NCI-H1417 (cell line): Measurements from ENCODE around the gene FYN.

ENCODE experiments used
- DNase-seq, 3 experiments: peaks; one replicate each; lab custom pipeline; 2025; lab: John Stamatoyannopoulos, UW

Gene FYN

DNA sequence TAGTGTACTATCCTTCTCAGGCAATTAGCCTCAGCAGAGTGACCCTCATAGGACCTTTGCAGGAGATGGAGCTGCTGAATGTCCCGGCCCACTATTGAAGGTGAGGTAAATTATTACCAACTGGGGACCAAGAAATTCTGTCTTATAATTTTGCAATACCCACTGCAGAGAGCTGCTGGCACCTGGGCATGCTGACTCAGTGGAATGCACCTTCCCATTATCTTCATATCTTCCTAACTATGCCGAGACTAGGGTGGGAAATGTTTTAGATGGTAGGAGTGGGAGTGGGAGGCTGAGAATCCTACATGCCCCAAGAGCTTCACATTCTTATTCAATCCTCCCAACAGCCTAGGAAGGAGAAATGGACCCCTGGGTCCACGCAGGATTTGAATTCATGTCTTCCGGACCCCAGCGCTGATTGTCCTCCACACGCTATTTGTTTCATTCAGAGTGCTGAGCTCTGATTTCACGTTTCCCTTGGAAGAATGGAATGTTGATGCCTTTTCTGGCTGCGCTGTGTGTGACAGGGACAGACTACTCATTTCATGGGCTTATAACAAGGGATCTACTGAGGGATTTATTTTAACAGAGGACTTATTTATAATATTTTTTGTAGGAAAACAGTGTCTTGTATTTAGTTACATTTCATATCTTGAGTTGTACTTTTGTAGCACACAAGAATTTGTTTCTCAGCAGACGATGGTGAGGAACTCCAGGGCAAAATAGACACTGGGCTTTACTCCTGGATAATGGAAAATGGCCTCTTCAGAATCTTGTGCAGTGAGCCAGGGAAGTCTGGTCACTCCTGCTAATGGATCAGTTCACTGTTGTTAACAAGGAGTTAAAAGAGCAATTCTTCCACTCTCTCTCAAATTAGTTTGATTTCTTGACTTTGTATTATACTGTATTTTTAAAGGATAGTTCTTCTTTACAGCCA, 66.4 kb downstream of the FYN start:
- DNase-seq = no peak

DNA sequence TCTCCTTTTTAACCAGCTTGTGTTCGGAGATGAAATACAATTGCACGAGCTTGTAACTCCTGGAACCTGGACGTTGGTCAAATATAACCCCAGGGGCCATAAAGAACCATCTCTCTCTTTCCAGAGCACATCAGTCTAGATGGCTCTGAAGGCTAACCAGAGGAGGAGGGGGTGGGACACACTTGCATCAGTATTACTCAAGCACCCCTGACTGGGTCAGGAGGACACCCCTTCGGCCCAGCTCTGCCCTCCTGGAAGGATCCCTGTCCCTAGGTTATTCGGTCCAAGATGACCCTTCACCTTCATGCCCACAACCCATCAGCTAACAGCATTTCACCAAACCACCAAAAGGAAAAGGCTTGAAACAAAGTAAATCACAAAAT, 67.1 kb downstream of the FYN start:
- no peak for DNase-seq

DNA sequence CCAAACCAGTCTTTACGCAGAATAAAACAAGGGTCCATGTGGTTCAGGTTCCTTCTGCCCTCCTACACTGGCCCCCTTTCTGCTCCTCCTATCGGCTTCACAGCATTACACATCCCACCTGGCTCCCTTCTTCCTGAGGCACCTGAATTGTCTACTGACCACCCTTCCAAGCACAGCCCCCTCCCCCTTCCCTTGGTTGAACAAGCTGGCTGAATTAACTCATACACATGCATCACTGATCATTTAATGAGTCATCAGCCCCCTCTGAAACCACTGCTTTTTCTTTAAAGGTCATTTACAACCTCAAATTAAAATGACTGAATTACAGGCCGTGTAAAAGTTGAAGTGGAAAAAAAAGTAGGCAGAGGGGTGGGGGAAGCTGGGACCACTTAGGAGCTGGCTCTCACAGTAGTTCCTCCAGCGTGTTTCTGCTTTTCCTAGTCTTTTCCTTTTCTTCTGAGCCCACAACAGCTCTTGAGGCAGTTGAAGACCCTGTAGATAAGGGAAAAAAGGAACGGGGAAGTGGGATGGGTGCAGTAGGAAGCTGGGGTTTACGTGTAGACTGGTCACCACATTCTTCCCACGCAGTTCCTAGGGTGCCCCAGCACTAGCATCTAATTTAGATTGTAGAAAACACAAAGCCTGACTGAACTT, 67.6 kb downstream of the FYN start:
- peak in 2 of 3 experiments; percentile 4 to 36 for DNase-seq

DNA sequence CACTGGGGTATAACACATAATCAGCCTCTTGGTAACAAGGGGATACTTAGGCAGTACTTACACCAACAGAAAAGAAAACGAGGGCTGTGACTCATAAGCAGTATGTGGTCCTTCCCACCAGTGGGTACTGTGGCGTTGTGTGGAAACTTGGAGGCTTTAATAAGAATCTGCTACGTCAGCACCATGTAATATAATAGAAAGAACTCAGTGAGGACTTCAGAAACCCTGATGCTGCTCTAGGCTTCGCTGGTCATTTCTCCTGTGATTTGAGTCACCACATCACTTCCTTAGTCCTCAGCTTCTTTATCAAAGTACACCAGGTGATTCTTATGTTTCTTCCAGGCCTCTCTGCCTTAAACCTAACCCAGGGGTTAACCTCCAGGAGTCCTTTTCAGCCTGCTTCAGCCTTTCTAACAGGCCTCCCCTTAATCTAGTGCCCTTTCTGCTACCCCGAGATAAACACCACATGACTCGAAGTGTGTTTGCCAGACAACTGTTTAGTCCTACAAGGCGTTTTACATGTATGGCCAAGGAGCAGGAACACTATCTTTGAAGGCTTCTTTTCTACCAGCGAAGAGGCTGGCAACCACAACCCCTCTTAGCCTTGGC, 68.5 kb downstream of the FYN start:
- DNase-seq = no peak

DNA sequence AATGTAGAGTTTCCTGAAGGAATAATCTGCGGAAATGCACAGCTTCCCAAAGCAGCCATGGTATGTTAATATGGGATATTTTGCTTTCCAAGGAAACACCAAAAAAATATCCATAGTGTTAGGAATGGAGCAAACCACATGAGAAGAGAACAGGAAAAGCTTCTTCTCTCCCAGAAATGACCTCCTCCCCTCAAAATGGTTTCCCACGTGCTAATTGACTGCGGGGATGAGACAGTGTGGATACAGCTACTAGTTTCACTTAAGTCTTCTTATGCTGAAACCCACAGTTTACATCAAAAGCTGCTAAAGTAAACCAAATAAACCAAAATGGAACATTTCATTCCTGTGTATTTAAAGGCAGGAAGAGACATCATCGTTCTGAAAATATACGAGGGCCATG, 69.4 kb downstream of the FYN start:
- no peak for DNase-seq

DNA sequence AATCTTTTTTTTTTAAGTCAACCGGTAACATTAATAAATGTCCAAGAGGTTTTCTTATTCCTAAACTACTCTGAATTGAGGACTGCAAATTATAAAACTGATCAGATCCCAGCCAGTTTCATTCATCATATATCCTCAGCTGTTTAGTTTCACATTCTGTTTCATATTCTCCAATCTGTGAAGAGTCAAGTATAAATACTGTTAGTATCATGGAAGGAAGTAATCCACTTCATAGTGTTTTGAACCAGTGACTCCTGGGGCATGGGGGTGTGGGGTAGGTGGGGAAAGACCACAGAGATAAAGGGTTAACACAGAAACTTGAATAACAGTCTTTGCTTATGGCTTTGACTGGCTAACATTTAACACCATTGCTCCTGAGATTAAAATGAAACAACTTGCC, 69.9 kb downstream of the FYN start:
- DNase-seq = no peak

DNA sequence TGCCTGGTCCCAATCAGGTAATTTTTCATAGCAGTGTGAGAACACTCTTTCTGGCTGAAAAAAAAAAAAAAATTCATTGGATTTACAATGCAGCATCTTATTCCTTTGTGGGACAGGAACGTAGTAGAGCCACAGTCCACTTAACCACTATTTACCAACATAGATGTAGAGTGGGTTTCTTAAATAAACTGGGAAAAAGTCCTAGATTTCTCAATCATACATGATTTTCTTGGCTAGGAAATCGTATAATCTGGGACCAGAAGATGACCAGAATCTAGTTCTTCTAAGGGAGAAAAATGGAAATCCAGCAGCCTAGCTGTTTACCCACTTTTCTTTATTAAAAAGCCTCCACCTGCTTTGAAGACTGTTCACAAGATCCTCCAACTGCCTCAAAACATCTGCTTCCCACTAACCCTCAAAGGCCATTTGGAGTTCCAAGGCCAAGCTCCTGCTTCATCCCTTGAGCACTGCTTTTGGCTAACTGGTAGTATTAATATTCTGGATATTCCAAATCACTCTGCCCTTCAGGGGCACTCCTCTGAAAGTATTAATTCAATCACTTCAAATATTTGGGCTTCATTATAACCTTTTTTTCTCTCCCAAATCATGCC, 70.4 kb downstream of the FYN start:
- no peak for DNase-seq

DNA sequence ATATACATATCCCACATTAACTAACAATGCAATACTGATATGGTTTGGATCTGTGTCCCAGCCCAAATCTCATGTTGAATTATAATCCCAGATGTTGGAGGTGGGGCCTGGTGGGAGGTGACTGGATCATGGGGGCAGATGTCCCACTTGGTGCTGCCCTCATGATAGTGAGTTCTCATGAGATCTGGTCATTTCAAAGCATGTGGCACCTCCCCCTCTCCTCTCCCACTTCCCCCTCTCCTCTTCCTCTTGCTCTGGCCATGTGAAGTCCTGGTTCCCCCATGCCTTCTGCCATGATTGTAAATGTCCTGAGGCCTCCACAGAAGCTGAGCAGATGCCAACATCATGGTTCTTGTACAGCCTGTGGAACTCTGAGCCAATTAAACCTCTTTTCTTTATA, 71.2 kb downstream of the FYN start:
- DNase-seq = no peak

DNA sequence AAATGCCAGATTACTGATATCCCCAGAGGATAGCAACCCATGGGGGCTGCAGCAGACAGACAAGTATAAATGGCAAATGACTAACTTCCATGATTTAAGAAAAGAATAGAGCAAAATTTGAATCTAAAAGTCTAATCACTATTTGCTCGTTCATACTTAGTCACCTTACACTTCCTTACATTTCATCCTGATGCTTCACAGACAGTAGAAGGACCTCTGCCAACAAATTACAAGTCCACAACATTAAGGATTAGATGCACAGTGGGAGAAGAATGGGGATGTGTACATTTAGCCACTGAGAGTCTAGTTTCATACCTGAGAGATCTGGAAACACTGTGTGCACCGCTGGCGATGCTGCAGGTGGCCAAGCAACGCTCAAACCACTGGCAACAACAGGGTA, 72.4 kb downstream of the FYN start:
- DNase-seq = no peak

DNA sequence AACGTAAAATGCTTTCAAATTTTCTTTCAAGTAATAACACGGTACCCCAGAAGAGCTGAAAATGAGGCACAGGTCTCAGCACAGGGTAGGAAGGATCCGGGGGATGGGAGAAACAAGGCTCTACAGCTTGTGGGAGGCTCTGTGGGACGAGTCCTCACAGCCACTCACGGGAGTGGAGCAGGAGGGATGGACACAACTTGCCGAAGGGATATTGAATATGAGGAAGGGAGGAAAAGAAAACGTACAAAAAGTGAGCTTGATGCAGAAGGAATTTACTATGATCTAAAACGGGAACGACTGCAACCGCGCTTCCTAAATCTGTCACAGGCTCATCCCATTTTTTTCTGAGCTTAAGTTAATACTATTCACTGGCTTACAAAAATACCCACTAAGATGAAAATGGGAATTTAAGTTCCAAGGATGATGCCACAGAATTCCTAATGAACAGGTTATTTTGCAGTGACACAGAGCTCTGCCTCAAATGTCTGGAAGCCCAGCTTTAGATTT, 72.9 kb downstream of the FYN start:
- no peak for DNase-seq

DNA sequence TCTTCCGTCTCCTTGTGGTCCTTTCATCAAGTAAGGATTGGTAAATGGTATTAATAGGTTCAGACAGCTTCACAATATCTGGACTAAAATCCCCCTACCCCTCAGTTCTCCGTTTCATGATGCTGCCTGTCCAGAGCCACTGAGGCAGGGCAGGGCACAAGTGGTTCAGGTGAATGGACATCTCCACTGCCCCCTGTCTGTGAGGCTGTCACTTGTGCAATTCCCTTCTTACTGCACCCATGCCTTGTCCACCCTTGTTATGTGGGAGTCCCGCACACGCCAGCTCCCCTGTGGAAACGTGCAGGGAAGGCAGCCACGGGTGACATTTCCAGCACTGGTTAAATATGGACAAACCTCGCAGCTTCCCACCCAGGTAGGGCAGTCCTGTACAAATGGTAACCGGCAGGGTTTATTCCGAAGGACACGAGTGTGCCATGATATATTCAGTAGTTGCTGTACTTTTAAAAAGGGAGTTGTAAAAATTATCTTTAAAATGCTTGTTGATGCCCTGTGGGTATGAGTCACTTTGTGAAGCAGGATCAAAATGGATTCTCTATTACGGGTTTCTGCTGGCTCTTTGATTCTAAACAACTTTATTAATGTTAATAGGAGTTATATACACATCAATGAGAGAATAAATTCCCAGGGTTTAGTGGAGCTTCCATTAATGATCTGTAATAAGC, 73.5 kb downstream of the FYN start:
- no peak for DNase-seq

DNA sequence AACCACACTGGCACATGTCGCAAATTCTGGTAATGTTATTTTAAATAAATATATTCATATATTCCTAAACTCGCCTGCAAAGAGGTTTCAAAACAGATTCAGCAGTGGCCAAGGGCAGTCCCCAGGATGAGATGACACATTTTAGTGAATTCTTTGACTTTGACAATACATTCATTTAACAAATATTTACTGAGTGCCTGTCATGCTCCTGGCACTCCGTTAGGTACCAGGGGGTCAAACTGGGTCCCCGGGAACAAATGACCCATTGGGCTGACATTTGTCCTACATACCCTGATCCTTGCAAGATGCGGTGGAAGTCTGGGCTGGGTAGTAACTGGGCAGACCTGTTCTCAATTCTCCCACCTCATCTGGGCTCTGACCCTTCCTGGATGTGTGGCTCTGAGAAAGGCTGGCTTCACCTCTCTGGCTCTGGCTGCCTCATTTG, 74.9 kb downstream of the FYN start:
- DNase-seq = no peak

DNA sequence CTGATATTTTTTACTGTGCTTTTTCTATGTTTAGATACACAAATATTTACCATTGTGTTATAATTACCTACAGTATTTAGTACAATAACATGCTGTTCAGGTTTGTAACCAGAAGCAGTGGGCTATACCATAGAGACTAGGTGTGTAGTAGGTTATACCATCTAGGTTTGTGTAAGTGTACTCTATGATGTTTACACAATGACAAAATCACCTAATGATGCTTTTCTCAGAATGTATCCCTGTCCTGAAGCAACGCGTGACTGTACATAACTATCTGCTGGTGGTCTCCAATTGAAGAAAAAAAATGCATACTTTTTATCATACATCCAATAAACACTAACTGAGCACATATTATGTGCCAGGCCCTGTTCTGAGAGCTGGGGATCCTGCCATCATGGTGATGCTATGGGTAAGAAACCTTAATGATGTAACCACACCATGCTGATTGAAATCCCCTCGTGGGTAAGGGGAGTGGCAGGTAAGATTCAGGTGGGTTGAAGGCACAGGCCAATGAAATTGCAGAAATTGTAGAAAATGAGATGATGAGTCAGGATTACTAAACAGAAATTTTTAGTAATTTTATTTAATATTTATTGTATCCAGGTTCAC, 76.8 kb downstream of the FYN start:
- no peak for DNase-seq

DNA sequence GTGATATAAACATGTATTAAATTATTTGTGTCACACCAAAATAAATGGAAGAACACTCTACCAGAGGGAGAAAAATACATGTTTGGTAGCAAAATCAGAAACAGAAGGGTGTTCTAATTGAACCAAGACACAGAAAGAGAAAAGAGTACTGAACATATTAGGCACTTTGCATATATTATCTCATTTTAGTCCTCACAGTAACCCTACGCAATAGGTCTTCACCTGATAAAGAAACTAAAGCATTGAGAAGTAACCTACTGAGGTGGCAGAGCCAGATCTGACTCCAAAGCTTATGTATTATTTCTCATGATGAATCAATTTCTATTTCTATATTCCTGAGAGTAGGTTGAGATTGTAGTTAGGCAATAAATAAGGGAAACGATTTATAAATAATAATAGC, 77.7 kb downstream of the FYN start:
- DNase-seq = no peak

DNA sequence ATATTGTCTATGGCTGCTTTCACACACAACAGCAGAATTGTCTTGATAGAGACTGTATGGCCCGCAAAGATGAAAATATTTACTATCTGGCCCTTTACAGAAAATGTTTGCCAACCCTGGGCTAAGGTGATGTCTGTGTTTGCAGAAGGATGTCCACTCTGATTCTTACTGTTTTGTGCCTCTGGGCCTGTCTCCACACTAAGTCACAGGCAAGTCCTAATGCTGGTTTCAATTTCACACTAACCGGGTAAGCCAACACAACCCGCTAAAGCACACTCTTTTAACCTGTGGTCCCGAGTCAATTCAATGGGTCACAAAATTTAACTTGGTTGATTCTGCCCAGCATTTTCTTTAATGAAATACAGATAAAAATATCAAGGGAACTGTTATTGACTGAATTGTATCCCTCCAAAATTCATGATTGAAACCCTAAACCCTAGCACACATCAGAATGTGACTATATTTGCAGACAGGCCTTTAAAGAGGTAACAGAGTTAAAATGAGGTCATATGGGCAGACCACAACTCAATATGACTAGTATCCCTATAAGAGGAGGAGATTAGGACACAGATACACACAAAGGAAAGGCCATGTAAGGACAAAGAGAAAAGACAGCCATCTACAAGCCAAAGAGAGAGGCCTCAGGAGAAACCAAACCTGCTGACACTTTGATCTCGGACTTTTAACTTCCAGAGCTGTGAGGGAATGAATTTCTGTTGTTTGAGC, 78.4 kb downstream of the FYN start:
- DNase-seq = no peak

DNA sequence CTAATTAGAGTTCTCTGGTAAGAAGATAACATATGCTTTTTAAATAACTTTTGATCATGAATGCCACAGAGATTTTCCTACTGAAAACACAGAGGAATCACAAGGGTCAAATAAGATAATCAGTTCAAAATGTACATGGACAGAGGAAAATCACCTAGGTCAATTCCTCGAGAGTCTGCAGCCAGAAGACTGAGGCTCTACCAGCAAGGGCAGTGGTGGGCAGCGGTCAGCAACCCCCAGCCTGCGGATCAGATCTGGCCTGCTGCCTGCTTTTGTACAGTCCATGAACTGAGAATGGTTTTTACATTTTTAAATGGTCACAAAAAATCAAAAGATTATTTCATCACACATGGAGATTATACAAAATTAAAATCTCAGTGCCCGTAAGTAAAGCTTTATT, 79.0 kb downstream of the FYN start:
- DNase-seq = no peak

DNA sequence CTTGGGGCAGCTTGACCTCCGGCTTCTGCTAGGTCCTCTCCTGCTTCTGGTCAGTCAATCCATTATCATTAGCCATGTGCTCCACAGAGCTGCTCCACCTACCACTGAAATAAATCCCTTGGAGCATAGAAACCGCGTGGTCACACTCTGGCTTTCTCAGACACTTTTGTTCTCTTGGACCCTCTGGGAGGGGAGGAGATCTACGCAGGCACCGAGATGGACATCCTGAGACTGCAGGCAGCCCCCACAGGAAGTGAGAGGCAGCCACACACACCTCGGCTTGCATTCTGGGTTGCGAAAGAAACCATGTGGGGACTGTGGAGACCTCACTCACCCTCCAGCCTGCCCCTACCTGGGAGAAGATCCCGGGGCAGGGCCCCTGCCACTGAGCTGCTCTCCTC, 79.5 kb downstream of the FYN start:
- DNase-seq = no peak

DNA sequence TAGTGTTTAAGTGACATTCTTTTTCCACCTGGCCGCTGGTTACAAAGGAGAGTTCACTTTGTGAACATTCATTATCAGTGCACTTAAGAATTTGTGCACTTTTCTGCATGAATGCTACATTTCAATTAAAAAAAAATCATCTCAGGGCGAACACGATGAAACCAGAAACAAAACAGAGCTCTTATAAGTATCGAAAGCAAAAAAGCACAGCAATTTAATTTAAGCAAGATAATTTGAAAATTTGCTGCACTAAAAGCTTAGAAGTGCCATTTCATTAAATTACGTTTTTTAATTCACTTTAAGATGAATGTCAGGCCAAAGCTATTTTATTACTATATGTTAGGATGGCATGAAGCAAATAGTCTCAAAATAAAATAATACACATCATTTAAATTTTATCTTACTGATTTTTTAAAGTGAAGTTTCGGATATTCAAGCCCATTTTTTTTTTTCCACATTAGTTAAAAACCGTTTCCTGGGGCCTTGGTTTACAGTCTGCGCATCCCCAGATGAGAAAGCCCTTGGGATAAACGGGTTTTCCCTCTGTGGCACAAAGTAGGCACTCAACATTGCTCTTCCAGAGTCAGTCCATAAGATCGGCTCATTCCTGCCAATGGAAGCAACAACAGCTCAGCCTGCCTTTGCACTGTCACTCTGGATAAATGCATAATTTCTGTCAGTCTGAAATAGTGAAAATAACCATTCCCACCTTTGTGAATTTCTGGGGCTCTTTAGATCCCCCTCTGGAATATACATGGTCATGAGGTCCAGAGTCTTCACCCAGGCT, 80.1 kb downstream of the FYN start:
- DNase-seq = no peak

DNA sequence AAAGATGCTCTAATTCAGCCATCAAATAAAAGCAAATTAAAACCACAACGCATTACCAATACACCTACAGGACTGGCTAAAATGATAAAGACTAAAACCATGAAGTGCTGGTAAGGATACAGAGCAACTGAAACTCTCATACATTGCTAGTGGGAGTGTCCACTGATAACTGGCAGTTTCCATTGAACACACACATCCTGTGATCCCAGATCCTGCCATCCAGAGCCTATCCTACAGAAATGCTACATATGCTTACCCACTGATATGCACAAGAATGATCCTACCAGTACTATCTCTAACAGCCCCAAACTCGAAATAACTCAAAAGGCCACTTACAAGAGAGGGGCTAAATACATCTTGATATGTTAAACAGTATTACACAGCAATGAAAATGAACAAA, 81.0 kb downstream of the FYN start:
- no peak for DNase-seq

DNA sequence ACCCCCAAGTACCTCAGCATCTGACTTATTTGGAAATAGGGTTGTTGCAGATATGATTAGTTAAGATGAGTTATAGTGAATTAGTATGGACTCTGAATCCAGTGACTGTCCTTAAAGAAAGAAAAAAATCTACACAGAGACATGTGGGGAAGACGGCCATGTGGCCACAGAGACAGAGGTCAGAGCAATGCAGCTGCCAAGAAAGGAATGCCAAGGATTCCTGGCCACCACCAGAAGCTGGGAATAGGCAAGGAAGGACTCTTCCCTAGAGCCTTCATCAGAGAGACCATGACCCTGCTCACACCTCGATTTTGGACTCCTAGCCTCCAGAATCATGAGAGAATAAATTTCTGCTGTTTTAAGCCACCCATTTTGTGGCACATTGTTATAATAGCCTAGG, 81.8 kb downstream of the FYN start:
- DNase-seq = no peak
